Activated B cell treated with CpG ODN at 0.5 μM for 24 hours (primary cell): ENCODE results near the gene PCDHGB4. TPM values are rescaled to one million over a fixed set of nuclear protein-coding genes. Genes with fewer than 3 reads are reported as not detected.
A peak's percentile ranks its signal among the peaks of the same experiment; 100 is the strongest.
"Not testable (repeated sequence)": the region's sequence is repeated elsewhere in the genome, so short reads cannot be mapped to it uniquely, and the experiment has no call there.

ENCODE experiments used
- ATAC-seq: fragments of 200-7000 bp; cut with Tn5 transposase; one replicate; pipeline ENCODE4 v1.10.0; 2021; ENCODE audit warnings: low read depth, mild to moderate bottlenecking, moderate library complexity
- CTCF ChIA-PET: fragments of 350-600 bp; sonication (Branson Sonifier 250); formaldehyde crosslinking; loops from one replicate; lab custom pipeline; 2021; ENCODE audit warnings: antibody characterized with exemption; lab: Charles Lee
- POLR2A ChIA-PET: fragments of 350-600 bp; sonication (Branson Sonifier 250); formaldehyde crosslinking; loops from one replicate; lab custom pipeline; 2021; ENCODE audit warnings: antibody characterized with exemption; lab: Charles Lee
- DNase-seq: peaks from one replicate; pipeline ENCODE4 v3.0.0; 2022
- H3K27ac Mint-ChIP-seq: one replicate; pipeline ENCODE4 v1.8.0; 2020; ENCODE audit warnings: mixed read lengths
- H3K27me3 Mint-ChIP-seq: one replicate; pipeline ENCODE4 v1.8.0; 2021; ENCODE audit warnings: mixed read lengths
- H3K36me3 Mint-ChIP-seq: one replicate; pipeline ENCODE4 v1.8.0; 2021; ENCODE audit warnings: low read depth, mixed read lengths
- H3K4me1 Mint-ChIP-seq: one replicate; pipeline ENCODE4 v1.8.0; 2021; ENCODE audit warnings: mixed read lengths
- H3K4me3 Mint-ChIP-seq: one replicate; pipeline ENCODE4 v1.8.0; 2020; ENCODE audit warnings: mild to moderate bottlenecking, mixed read lengths
- H3K9me3 Mint-ChIP-seq: one replicate; pipeline ENCODE4 v1.8.0; 2020; ENCODE audit warnings: mixed read lengths
- intact Hi-C: fragments of 100-400 bp; cut with micrococcal nuclease; formaldehyde crosslinking; loops from one replicate; pipeline ENCODE4 v1.15.1; 2024
- total RNA-seq: library from RNA; stranded (reverse); gene quantifications from 2 replicates; pipeline ENCODE4 v1.2.3, GENCODE V29; 2022
- TF ChIP-seq, protein P1 (sequence below): fragments of 200-600 bp; IDR thresholded peaks from one replicate; pipeline ENCODE4 v1.8.0; 2022; ENCODE audit warnings: antibody characterized with exemption, mild to moderate bottlenecking

PCDHGB4 gene
- total RNA-seq, 1 donor from 2014 or later: 1.2 TPM

DNA sequence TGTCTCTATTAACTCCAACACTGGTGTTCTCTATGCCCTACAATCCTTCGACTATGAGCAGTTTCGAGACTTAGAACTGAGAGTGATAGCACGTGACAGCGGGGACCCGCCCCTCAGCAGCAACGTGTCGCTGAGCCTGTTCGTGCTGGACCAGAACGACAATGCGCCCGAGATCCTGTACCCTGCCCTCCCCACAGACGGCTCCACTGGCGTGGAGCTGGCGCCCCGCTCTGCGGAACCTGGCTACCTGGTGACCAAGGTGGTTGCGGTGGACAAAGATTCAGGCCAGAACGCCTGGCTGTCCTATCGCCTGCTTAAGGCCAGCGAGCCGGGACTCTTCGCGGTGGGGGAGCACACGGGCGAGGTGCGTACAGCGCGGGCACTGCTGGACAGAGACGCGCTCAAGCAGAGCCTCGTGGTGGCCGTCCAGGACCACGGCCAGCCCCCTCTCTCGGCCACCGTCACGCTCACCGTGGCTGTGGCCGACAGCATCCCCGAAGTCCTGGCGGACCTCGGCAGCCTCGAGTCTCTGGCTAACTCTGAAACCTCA is 35.3 kb downstream of the PCDHGB4 start:
- H3K4me3 Mint-ChIP-seq: no peak overlapping the region
- no peak overlapping the region for H3K27ac Mint-ChIP-seq
- H3K4me1 Mint-ChIP-seq: peaks cover 7% of the 10 kb centered on the region
- DNase-seq: no peak
- peaks cover 20% of the 10 kb centered on the region for H3K9me3 Mint-ChIP-seq
- ATAC-seq: no peak
- POLR2A ChIA-PET: no interaction called here
- peaks cover 54% of the 10 kb centered on the region for H3K27me3 Mint-ChIP-seq
- H3K36me3 Mint-ChIP-seq: peaks cover 5% of the 10 kb centered on the region
- intact Hi-C loops: no loop called here
- CTCF ChIA-PET: interaction anchor here (2.6 kb wide), 1 partner anchor 135 kb away, joined by 23 read pairs; no protein-coding TSS in a partner anchor
- TF ChIP-seq, protein P1, sequence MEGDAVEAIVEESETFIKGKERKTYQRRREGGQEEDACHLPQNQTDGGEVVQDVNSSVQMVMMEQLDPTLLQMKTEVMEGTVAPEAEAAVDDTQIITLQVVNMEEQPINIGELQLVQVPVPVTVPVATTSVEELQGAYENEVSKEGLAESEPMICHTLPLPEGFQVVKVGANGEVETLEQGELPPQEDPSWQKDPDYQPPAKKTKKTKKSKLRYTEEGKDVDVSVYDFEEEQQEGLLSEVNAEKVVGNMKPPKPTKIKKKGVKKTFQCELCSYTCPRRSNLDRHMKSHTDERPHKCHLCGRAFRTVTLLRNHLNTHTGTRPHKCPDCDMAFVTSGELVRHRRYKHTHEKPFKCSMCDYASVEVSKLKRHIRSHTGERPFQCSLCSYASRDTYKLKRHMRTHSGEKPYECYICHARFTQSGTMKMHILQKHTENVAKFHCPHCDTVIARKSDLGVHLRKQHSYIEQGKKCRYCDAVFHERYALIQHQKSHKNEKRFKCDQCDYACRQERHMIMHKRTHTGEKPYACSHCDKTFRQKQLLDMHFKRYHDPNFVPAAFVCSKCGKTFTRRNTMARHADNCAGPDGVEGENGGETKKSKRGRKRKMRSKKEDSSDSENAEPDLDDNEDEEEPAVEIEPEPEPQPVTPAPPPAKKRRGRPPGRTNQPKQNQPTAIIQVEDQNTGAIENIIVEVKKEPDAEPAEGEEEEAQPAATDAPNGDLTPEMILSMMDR: no peak

DNA sequence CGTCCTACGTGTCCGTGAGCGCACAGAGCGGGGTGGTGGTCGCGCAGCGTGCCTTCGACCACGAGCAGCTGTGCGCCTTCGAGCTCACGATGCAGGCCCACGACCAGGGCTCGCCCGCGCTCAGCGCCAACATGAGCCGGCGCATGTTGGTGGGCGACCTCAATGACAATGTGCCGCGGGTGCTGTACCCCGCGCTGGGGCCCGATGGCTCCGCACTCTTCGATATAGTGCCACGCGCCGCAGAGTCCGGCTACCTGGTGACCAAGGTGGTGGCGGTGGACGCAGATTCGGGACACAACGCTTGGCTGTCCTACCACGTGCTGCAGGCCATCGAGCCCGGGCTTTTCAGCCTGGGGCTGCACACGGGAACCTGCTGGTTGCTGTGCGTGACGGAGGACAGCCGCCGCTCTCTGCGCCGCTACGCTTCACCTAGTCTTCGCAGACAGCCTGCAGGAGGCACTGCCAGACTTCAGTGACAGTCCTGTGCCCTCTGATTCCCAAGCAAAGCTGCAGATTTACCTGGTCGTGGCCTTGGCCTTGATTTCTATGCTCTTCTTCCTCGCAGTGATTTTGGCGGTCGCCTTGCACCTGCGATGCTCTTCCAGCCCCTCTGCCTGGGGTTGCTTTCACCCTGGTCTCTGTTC is 40.4 kb downstream of the PCDHGB4 start:
- H3K9me3 Mint-ChIP-seq: peaks cover 20% of the 10 kb centered on the region
- H3K4me1 Mint-ChIP-seq: peaks cover 16% of the 10 kb centered on the region
- H3K27ac Mint-ChIP-seq: no peak overlapping the region
- no peak overlapping the region for H3K4me3 Mint-ChIP-seq
- peaks cover 51% of the 10 kb centered on the region for H3K27me3 Mint-ChIP-seq
- intact Hi-C loops: no loop called here
- ATAC-seq (no peak), DNase-seq (no peak)
- ChIA-PET CTCF (interaction anchor here (0.7 to 1.4 kb wide), 2 partner anchors 11 to 85 kb away, joined by 3 read pairs; partner anchors contain the start of gene PCDHGB7), POLR2A (no interaction called here)
- H3K36me3 Mint-ChIP-seq: peaks cover 5% of the 10 kb centered on the region
- TF ChIP-seq, protein P1: no peak

GRCh38 chr5:141430332-141431113 is 43.0 kb downstream of the PCDHGB4 start, which contains the start of gene PCDHGA12:
PCDHGA12 (plus strand) TSS chr5:141430507; CDS start chr5:141430760, 253 bp downstream.
- peaks cover 7% of the 10 kb centered on the region for H3K36me3 Mint-ChIP-seq
- DNase-seq (no peak), ATAC-seq (peak; percentile 86)
- peaks cover 19% of the 10 kb centered on the region for H3K9me3 Mint-ChIP-seq
- peaks cover 16% of the 10 kb centered on the region for H3K4me1 Mint-ChIP-seq
- H3K27me3 Mint-ChIP-seq: peaks cover 46% of the 10 kb centered on the region
- intact Hi-C loops: loop anchor here (1.0 to 2.0 kb wide), 4 partner anchors 46 to 128 kb away; no protein-coding TSS in a partner anchor
- TF ChIP-seq, protein P1: no peak
- ChIA-PET CTCF (interaction anchor here (0.6 to 3.3 kb wide), 25 partner anchors 10 to 210 kb away, joined by 3 to 58 read pairs (median 4); partner anchors contain the start of genes PCDHB14, PCDHGA10, PCDHGA11 and PCDHGC3), POLR2A (interaction anchor here (1.0 to 1.9 kb wide), 4 partner anchors 81 to 134 kb away, joined by 3 to 8 read pairs (median 5); partner anchors contain the start of gene TAF7)
- peak within 1 kb of the TSS; percentile 76 for H3K27ac Mint-ChIP-seq
- peak within 1 kb of the TSS; percentile 80 for H3K4me3 Mint-ChIP-seq

GRCh38 chr5:141431286-141431685 is 43.8 kb downstream of the PCDHGB4 start:
- Mint-ChIP-seq H3K4me3 (peak overlapping the region; percentile 80), H3K27ac (peak overlapping the region; percentile 53), H3K27me3 (peaks cover 41% of the 10 kb centered on the region), H3K4me1 (peaks cover 16% of the 10 kb centered on the region), H3K9me3 (peaks cover 19% of the 10 kb centered on the region), H3K36me3 (peaks cover 7% of the 10 kb centered on the region)
- TF ChIP-seq, protein P1: no peak
- intact Hi-C loops: loop anchor here (2.0 kb wide), 2 partner anchors 46 to 82 kb away; no protein-coding TSS in a partner anchor
- DNase-seq (no peak), ATAC-seq (peak; percentile 38)
- ChIA-PET POLR2A (interaction anchor here (1.0 to 1.9 kb wide), 3 partner anchors 111 to 133 kb away, joined by 3 to 8 read pairs (median 7); partner anchors contain the start of gene TAF7), CTCF (interaction anchor here (1.5 to 3.3 kb wide), 12 partner anchors 11 to 208 kb away, joined by 3 to 58 read pairs (median 10); partner anchors contain the start of genes PCDHB14, PCDHGA10, PCDHGA11 and TAF7)

DNA sequence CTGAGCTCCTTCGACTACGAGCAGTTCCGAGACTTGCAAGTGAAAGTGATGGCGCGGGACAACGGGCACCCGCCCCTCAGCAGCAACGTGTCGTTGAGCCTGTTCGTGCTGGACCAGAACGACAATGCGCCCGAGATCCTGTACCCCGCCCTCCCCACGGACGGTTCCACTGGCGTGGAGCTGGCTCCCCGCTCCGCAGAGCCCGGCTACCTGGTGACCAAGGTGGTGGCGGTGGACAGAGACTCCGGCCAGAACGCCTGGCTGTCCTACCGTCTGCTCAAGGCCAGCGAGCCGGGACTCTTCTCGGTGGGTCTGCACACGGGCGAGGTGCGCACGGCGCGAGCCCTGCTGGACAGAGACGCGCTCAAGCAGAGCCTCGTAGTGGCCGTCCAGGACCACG is 44.8 kb downstream of the PCDHGB4 start:
- intact Hi-C loops, H3K36me3 Mint-ChIP-seq, DNase-seq, H3K27ac Mint-ChIP-seq, ATAC-seq, POLR2A ChIA-PET: not testable (repeated sequence)
- H3K4me1 Mint-ChIP-seq: peaks cover 16% of the 10 kb centered on the region
- H3K4me3 Mint-ChIP-seq: peak overlapping the region; percentile 80
- CTCF ChIA-PET: interaction anchor here (2.4 to 2.8 kb wide), 3 partner anchors 19 to 132 kb away, joined by 11 to 58 read pairs (median 27); partner anchors contain the start of gene PCDHGA10
- H3K27me3 Mint-ChIP-seq: peaks cover 34% of the 10 kb centered on the region
- peaks cover 19% of the 10 kb centered on the region for H3K9me3 Mint-ChIP-seq

GRCh38 chr5:141432726-141433125 is 45.2 kb downstream of the PCDHGB4 start:
- POLR2A ChIA-PET, CTCF ChIA-PET, H3K27ac Mint-ChIP-seq, intact Hi-C loops, DNase-seq, H3K4me3 Mint-ChIP-seq, H3K36me3 Mint-ChIP-seq, ATAC-seq: not testable (repeated sequence)
- H3K27me3 Mint-ChIP-seq: peaks cover 30% of the 10 kb centered on the region
- peaks cover 19% of the 10 kb centered on the region for H3K9me3 Mint-ChIP-seq
- H3K4me1 Mint-ChIP-seq: peaks cover 16% of the 10 kb centered on the region
